Measurements from ENCODE around the gene FNDC3B.

FNDC3B gene

GRCh38 chr3:172152874-172153273 lies 113.5 kb downstream of the FNDC3B start:
- H3K4me3 ChIP-seq (ENCODE audit: low read depth, low read length): no peak overlapping the region
- ChIA-PET CTCF (interaction anchor here (0.7 kb wide), 1 partner anchor 181 kb away, joined by 3 read pairs; no protein-coding TSS in a partner anchor), POLR2A (no interaction called here)
- no peaks in the 10 kb centered on the region for H3K36me3 ChIP-seq (ENCODE audit: control insufficient read depth in 2 of 2, insufficient read depth in 1 of 2, low read length in 2 of 2)
- H3K9me3 ChIP-seq (ENCODE audit: control insufficient read depth, insufficient read depth, low read depth, low read length): no peaks in the 10 kb centered on the region
- H3K4me1 ChIP-seq (ENCODE audit: control insufficient read depth, insufficient read depth, low read length): peaks cover 16% of the 10 kb centered on the region
- TF ChIP-seq ZNF354C (tag by site-specific recombination; IDR thresholded peaks at IDR 0.05; ENCODE audit: borderline replicate concordance, low read depth) (no peak), ZNF585B (tag by site-specific recombination; IDR thresholded peaks at IDR 0.05) (no peak), ZNF707 (tag by site-specific recombination; IDR thresholded peaks at IDR 0.05) (no peak), ZNF366 (tag by site-specific recombination; conservative IDR thresholded peaks at IDR 0.05) (no peak), ATF2 (tag by site-specific recombination; IDR thresholded peaks at IDR 0.05; ENCODE audit: low read depth) (no peak), ZNF664 (tag by site-specific recombination; IDR thresholded peaks at IDR 0.05) (no peak), BCL6B (tag by site-specific recombination; IDR thresholded peaks at IDR 0.05) (no peak), ZNF274 (IDR thresholded peaks at IDR 0.05; ENCODE audit: low read length) (no peak), ZNF274 (tag by site-specific recombination; IDR thresholded peaks at IDR 0.05; ENCODE audit: borderline replicate concordance) (no peak), ZNF677 (tag by site-specific recombination; IDR thresholded peaks at IDR 0.05) (no peak), ZNF157 (tag by site-specific recombination; IDR thresholded peaks at IDR 0.05) (no peak), ZNF514 (tag by site-specific recombination; IDR thresholded peaks at IDR 0.05) (no peak), ZNF433 (tag by site-specific recombination; IDR thresholded peaks at IDR 0.05; ENCODE audit: low read depth) (no peak), ZNF350 (tag by site-specific recombination; IDR thresholded peaks at IDR 0.05) (no peak), ZNF777 (tag by site-specific recombination; IDR thresholded peaks at IDR 0.05; ENCODE audit: borderline replicate concordance) (no peak), ZBTB1 (tag by site-specific recombination; IDR thresholded peaks at IDR 0.05) (no peak), HOXA7 (CRISPR knock-in tag; IDR thresholded peaks at IDR 0.05; ENCODE audit: borderline replicate concordance) (no peak)
- H3K27ac ChIP-seq (ENCODE audit: extremely low read depth, low read depth, low read length): peak overlapping the region; percentile 34; the same call in 1 of the 2 replicates

- Histone ChIP-seq H3K27ac (ENCODE audit: extremely low read depth, low read depth, low read length) (peak overlapping the region; percentile 34; the same call in 1 of the 2 replicates), H3K4me3 (ENCODE audit: low read depth, low read length) (no peak overlapping the region), H3K4me1 (ENCODE audit: control insufficient read depth, insufficient read depth, low read length) (peaks cover 16% of the 10 kb centered on the region), H3K36me3 (ENCODE audit: control insufficient read depth in 2 of 2, insufficient read depth in 1 of 2, low read length in 2 of 2) (no peaks in the 10 kb centered on the region), H3K9me3 (ENCODE audit: control insufficient read depth, insufficient read depth, low read depth, low read length) (no peaks in the 10 kb centered on the region)
- ChIA-PET CTCF (interaction anchor here (0.6 to 0.7 kb wide), 2 partner anchors 112 to 181 kb away, joined by 3 to 5 read pairs; no protein-coding TSS in a partner anchor), POLR2A (no interaction called here)
- no peak for TF ChIP-seq ZNF658 (tag by site-specific recombination; IDR thresholded peaks at IDR 0.05)
- no peak for TF ChIP-seq KLF10 (tag by site-specific recombination; IDR thresholded peaks at IDR 0.05)
- TF ChIP-seq ZNF510 (tag by site-specific recombination; IDR thresholded peaks at IDR 0.05; ENCODE audit: insufficient replicate concordance): no peak
- TF ChIP-seq ZNF600 (tag by site-specific recombination; IDR thresholded peaks at IDR 0.05): peak; percentile 99
- no peak for TF ChIP-seq KLF17 (tag by site-specific recombination; IDR thresholded peaks at IDR 0.05)
- TF ChIP-seq ZNF513 (tag by site-specific recombination; IDR thresholded peaks at IDR 0.05): no peak
- no peak for TF ChIP-seq MEIS1 (CRISPR knock-in tag; IDR thresholded peaks at IDR 0.05; ENCODE audit: borderline replicate concordance)
- TF ChIP-seq INSM2 (tag by site-specific recombination; IDR thresholded peaks at IDR 0.05): no peak
- TF ChIP-seq ZBTB17 (tag by site-specific recombination; IDR thresholded peaks at IDR 0.05): peak; percentile 53; the same call in 1 of the 2 replicates
- no peak for TF ChIP-seq ZNF645 (tag by site-specific recombination; IDR thresholded peaks at IDR 0.05)
- no peak for TF ChIP-seq ZNF324 (tag by site-specific recombination; IDR thresholded peaks at IDR 0.05)
Measured at GRCh38 chr3:172153335-172153861, 114.0 kb downstream of the FNDC3B start.
